Stimulated activated CD4-positive, alpha-beta T cell treated with anti-CD3 and anti-CD28 coated beads, Interleukin-15, amount 100 ng/mL, for 48 hours (primary cell): Measurements from ENCODE around the gene PIEZO2.

Experiments
- DNase-seq, 2 donors: peaks; one replicate each; pipeline ENCODE4 v3.0.0-alpha.2; 2020; ENCODE audit warnings: low read depth in 2 of 2

The PIEZO2 gene

DNA sequence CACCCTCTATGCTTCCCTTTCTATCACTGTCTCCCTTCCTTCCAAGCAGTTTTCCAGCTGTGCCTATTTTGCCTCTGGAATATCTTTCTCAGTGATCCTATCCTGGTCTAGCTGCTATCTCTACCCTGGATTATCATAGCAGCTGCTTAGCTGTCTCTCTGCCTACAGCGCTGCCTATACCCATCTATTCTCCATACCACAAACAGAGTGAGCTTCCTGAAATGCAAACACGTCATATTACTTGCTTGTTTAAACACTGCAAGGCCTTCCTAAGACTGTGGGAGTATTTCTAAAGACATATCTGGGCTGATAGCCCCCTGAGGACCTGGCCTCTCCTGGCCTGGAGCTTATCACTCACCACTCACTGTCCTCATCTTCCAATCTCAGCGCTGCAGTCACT, 403.4 kb downstream of the PIEZO2 start:
- DNase-seq: no peak

GRCh38 chr18:10745219-10745618, 404.1 kb downstream of the PIEZO2 start:
- DNase-seq: no peak

- no peak for DNase-seq
Observed at GRCh38 chr18:10743766-10744165, 405.6 kb downstream of the PIEZO2 start.

- no peak for DNase-seq
Observed at GRCh38 chr18:10739152-10739551, 410.2 kb downstream of the PIEZO2 start.

- no peak for DNase-seq
Observed at GRCh38 chr18:10736984-10737383, 412.4 kb downstream of the PIEZO2 start.

DNA sequence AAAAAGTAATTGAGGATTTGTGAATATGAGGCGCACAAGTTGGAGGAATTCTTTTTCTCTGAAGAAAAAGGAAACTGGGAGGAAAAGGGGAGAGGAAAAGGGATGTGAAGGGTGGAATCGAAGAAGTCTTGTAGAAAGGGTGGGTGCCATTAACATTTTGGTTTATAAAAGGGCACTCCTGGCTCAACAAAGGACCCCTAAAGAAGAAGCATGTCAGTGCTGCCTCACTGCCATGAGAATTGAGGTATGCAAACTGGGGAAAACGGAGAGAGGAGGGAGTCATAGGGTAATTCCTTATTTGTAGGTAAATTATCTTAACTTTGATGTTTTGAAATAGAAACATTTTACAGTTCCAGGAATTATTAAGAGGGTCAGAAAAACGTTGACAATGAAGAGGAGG, 416.4 kb downstream of the PIEZO2 start:
- no peak for DNase-seq

GRCh38 chr18:10727477-10727876, 421.9 kb downstream of the PIEZO2 start:
- no peak for DNase-seq

DNA sequence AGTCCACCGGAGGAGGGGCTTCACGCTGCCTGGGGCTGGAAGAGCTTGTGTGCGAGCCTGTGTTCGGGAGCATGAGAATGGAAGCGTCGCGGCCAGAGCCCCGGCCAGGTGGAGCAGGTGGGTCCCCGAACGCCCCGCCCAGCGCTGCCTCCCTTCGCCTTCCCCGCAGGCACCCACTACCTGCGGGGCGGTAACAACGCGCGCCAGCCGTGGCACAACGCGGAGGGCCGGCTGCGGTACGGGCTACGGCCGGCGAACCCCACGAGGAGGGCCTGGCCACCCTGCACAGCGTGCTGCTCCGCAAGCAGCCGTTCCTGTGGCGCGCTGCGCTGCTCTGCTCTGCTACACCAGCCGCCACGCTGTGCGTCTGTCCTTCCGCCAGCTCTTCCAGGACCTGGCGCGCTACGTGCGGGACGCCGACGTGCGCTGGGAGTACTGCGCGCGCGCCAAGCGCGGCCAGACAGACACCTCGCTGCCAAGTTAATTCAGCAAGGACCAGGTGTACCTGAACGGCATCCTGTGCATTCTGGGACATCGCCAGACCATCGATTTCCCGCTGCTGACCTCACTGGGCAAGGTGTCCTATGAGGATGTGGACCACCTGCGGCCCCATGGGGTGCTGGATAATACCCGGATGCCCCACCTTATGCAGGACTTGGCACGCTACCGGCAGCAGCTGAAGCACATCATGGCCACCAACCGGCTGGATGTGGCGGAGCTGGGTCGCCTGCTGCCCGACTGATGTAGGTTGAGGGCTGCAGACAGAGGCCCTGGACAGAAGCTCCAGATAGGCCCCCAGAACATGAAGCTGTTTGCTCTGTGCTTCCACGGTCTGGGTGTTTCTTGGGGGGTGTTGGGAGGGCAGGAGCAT, 422.9 kb downstream of the PIEZO2 start:
- no peak for DNase-seq

- no peak for DNase-seq
Observed at GRCh38 chr18:10724666-10725065, 424.7 kb downstream of the PIEZO2 start.

DNA sequence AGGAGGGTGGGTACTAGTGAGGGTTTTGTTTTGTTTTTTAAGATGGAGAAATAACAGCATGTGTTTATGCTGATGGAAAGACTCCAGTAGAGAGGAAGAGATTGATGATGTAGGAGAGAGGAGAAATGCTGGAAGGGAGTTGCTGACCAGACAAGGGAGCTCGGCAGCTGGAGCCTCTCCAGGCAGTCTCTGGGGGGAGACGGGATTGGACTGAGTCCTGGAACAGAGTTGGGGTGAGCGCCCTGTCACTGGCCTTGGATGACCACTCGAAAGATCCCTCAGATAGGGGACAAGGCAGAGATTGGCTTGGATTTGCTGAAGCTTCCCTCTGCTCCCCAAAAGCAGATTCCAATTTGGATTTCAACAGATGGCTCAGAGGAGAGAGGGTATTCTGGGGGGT, 425.9 kb downstream of the PIEZO2 start:
- no peak for DNase-seq

DNA sequence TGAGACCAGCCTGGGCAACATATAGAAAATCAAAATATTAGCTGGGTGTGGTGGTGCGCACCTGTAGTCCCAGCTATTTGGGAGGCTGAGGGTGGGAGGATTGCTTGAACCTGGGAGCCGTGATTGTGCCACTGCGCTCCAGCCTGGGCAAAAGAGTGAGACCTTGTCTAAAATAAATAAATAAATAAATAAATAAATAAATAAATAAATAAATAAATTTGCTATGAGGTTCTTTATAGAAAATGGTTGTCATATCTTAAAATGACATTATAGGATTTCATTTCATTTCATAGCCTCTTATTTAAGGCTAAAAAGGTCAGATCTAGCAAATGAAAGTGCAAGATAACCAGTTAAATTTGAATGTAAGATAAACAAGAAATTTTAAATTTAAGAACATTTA, 430.6 kb downstream of the PIEZO2 start:
- DNase-seq: no peak

DNA sequence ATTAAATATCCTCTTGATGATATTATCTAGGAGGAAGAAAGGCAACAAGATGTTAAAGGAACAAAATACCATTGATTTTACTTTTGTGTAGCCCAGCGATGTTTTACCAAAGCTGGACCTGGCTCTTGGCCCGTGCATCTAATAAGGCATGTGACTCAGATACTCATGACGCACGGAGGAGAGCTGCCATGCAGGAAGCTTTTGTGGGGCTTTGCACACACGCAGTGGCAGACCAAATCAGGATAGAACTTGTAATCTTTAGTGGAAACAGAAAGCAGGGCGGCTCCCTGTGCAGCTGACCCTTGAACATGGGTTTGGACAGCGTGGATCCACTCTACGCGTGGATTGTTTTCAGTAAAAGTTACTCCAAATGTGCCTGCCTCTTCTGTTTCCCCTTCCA, 433.6 kb downstream of the PIEZO2 start:
- DNase-seq: no peak

DNA sequence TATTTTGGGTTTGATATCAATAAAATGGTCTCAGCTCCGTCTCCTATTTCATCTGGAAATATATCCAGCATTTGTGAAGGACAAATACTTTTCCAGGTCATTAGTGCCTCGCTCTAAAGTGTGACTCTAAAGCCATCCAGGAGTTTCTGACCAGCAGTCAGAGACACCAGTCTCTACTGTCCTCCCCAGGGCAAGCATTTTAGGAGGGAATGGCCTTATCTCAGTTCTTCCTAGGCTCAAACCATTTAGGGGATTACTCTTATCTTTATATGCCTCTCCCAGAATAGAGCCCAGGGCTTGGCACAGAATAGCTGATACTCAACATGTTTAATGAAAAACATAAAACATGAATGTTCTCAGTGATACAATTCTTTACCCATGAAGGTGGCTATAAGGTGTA, 436.0 kb downstream of the PIEZO2 start:
- DNase-seq: no peak

- no peak for DNase-seq
Observed at GRCh38 chr18:10707294-10707693, 442.1 kb downstream of the PIEZO2 start.

DNA sequence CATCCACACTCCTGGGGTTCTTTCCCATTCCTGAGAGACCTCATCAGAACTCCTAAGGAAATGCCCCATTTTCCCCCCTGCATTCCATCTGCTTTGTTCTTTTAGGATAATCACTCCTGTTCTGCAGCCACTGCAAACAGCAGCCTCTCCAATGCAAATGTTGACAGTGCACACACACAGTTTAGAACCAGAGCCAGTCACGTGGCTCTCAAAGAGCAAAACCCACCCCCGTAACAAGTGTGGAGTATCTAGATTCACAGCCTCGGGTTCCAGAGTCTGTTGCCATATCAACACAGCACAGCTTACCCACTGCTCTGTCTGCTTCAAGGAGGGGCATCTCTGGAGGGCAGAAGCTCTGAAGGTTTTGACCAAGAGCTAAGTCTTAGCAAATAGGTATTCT, 443.6 kb downstream of the PIEZO2 start:
- DNase-seq: no peak

GRCh38 chr18:10705291-10705690, 444.1 kb downstream of the PIEZO2 start:
- no peak for DNase-seq

DNA sequence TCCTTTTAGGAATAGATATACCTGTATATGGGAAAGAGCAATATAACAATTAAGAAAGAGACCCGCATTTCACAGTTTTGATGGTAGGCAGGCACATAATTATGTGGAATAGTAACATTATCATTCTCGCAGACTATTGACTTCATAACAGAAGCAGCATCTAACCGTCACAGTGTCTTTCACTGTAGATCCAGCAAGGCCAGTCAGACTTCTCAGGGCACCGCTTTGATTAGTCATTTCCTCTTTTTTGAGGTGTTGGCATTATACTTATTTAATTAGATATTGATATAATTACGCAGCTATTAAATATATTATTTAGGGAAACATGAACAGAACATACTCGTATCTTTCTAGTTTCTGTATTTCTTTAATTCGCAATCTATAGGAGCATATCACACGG, 447.2 kb downstream of the PIEZO2 start:
- DNase-seq: no peak

DNA sequence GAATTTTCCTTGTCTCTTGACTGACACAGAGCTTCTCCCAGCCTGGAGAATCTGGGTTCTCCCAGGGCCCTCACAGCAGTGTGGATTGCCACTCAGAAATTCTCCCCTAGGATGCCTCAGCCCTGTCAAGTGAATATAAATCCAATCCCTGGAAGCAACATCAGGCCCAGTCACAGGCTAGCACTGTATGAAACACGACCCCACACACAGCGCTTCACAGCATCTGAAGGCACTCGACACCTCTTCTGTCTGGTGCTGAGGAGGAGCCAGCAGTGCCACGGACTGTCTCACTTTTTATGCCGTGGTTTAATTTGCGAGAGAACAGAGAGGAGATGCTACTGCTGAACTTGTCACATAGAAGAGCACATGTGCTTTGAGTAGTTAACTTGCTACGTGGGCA, 459.0 kb downstream of the PIEZO2 start:
- no peak for DNase-seq

DNA sequence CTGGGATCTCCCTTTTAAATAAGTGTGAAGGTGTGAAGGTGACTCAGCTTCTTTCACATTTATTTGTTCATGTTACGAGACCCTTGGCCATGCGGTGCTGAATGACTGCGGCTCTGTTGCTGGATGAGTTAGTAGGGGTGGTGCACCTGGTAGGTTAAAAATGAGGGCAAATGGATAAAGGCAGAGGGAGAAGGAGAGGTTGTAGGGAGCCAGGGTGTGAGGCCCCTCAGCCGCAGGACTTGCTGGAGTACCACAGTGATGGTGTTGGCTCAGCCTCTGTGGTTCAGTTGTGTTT, 459.4 kb downstream of the PIEZO2 start:
- DNase-seq: no peak

DNA sequence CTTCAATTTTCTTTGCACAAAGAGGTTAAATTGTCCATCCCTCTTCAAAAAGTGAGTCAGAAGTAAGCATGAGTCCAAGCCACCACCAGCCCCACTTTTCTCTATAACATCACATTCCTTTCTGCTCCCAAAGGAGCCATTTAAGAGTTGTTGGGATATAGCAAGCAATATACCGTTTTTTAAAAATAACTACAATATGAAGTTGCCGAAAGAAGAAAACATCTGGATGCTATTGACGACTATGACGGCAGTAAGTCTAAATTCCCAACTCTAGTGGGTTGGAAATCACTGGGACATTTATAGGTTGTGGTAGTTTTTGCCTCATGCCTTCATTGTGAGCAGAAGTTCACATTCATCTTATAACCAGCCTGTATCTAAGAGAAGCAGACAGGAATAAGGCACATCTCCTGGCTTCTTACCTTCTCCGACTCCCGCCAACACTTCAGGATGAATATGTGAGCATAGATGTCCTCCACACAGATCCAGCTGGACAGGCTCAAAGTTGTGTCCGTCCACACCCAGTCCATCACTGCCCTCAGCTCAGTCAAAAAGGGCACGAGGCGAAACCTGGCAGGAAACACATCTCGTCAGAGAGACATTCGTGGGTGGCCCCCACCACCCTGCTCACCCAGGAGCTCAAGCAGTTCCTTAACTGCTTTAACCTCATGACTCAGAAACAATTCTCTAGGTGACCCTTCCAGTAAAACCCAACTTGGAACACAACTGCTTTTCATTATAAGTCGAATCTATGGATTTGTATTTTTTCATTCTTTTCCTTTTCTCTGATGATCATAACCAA, 459.9 kb downstream of the PIEZO2 start:
- no peak for DNase-seq

GRCh38 chr18:10688766-10689165, 460.6 kb downstream of the PIEZO2 start:
- no peak for DNase-seq

DNA sequence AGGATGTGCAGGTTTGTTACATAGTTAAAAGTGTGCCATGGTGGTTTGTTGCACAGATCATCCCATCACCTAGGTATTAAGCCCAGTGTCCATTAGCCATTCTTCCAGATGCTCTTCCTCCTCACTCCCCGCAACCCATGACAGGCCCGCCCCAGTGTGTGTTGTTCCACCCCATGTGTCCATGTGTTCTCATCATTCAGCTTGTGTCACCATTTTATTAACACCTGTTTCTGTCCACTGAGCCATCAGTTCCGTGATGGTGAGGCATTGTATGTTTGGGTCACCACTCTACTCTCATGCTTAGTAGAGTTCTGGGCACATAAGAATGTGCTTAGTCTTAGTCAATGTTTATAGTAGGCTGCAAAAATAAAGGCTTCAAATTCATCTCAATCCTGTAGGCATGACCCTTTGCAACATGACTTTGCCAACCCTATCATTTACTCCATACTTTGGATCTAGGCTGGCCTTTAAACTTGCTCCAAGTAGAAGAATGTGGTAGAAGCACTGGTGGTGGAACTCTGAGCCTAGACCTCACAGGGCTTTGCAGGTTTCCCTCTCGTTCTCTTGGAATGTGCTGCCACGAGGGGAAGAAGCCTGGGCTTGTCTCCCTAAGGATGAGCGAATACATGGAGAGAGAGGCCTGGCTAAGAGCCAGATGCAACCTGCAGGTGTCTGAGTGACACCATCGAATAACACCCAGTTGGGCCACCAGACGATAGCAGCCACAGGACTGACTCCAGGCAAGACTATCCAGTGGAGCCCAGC, 462.0 kb downstream of the PIEZO2 start:
- no peak for DNase-seq

DNA sequence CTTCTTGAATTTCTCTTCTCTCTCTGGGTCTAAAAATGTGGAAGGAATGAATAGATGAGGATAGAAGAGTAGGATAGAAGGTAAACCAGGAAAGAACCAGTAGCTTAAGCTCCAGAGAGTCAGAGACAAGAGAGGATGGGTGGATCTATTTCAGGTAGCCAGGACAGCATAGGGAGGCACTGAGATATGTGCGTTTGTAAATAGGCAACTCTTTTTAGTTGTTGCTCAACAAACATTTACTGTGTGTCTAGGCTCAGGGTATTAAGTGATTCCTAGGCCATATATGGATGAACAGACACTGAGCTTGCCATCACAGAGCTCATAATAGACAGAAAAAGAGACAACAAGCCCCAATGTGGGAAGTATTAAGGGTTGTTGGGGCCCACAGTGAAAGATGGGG, 463.1 kb downstream of the PIEZO2 start:
- no peak for DNase-seq
